HG02973 (cell line): ENCODE measurements around the gene HYCC2.
"Not testable (repeated sequence)": the region's sequence is repeated elsewhere in the genome, so short reads cannot be mapped to it uniquely, and the experiment has no call there.

Experiments used
- ATAC-seq: cut with Tn5 transposase; IDR thresholded peaks from one replicate; pipeline ENCODE4 v1.9.1; 2021; ENCODE audit warnings: moderate library complexity; ENCODE audit not compliant: unreplicated experiment

HYCC2 gene

DNA sequence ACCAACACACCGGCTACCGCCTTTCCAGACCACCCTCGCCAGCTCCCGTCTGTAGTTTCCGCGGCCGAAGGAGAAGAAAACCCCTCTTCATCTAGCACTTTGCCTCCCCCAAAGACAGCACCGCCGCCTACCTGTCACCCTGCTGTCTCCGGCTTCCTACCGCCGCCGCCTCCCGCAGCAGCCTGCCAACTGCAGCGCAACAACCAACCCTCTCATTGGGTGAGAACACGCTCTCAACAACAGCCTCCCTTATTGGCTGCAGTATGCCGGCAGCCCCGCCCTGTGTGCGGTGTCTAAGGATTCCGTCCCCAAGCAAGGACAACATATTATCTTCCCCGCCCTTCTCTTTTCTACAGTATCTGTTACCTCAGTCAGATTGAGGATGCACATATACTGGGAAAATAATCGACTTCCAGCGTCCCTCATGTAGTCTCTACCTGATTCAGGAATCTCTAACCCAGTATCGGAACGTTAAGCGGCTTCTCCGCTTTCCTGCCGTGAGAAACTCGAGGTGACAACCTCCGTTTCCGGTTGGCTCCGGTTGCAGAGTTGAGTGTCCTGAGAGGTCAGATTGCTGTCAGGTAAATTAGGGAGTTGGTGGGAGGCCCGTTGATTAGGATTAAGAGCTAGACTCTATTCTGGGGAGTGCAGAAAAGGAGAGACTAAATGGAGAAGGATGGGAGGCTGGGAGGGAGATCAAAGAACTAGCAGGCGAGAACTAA, at the start of gene HYCC2, which contains the start of gene NDUFB3:
TSS of gene HYCC2 (minus strand) at position 193 of the 722 bp plus-strand sequence. CDS start 47,662 bp downstream, outside the sequence.
TSS of gene NDUFB3 (plus strand) at position 523 of the 722 bp plus-strand sequence. CDS start 6,882 bp downstream, outside the sequence.
- peak; percentile 97 for ATAC-seq

GRCh38 chr2:201118961-201119854, 47.7 kb upstream of the HYCC2 start:
- ATAC-seq, result no peak

DNA sequence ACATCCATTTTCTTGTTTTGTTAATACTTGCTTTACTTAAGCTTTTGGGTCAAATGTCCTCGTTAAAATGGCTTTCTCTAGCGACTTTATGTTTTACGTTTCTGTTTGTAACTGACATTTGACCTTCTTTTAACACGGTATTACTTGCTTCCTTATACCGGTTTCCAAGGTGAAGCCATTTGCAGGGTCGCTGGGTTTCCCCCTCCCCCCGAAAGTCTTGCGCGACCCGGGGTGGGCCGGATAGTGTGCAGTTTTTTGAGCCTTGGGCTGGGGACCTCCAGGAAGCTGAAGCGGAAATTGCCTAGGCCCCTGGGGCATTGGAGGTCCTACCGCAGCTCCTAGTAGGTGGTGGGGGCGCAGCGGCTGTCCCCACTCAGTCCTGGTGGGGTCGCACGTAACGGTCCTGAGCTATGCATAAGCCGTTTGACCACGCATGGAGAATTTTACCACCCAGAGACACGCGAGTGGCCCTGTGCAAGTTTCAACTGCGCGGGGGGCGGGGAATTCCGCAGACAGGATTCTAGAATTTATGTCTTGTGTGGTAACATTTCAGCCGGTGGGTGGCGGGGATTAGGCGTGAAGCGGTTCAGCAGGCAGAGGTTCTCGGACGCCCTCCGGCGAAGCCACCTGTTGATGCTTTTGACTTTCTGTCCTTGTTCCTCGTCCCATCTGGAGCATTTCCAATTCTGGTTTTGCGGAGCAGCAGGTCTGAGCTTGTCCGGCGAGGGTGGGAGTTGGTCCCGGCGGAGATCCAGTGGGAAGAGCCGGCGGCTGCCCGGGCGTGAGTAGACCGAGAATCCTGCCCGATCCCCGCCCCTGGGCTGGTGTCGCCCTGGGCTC, 46.9 kb upstream of the HYCC2 start:
- peak; percentile 42 for ATAC-seq

DNA sequence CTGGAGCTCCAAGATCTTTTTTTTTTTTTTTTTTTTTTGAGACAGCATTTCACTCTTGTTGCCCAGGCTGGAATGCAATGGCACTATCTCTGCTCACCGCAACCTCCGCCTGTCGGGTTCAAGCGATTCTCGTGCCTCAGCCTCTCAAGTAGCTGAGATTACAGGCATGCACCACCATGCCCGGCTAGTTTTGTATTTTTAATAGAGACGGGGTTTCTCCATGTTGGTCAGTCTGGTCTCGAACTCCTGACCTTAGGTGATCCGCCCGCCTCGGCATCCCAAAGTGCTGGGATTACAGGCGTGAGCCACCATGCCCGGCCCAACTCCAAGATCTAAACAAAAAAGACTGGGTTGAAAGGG, 46.2 kb upstream of the HYCC2 start:
- ATAC-seq, result not testable (repeated sequence)

DNA sequence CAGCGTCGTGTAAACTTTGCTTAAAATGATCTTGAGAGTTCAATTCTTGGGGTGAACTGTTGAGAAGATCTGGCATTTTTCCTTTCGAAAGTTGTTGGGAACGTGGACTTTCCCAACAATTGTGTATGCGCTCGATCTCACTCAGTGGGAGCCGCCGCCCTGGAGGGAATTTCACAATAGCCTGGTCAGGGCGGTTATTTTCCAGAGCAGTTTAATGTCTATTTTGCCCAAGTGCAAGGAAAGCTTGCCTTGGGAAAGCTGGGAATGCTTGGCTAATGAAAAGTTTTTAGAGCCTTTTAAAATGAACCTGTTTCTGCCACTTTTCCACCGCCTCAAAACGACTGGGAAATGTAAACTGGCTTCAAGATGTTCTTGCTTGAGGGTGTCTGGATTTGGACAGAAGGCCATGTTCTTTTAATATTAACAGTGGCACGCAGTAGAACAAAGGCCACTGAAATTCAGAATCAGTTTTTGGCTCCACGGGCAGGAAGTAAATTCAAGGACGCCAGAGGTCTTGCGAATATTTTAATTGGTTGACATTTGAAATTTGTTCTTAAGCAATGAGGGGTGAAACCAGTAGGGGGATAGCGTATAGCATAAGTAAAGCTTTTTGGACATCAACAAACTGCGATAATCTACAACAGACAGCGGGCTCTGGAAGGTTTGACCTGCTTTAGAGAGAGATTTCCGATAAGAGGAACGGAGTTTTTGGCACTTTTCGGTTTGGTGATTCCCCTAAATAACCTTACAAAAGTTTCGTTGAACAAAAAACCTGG, 45.7 kb upstream of the HYCC2 start:
- peak; percentile 22 for ATAC-seq

DNA sequence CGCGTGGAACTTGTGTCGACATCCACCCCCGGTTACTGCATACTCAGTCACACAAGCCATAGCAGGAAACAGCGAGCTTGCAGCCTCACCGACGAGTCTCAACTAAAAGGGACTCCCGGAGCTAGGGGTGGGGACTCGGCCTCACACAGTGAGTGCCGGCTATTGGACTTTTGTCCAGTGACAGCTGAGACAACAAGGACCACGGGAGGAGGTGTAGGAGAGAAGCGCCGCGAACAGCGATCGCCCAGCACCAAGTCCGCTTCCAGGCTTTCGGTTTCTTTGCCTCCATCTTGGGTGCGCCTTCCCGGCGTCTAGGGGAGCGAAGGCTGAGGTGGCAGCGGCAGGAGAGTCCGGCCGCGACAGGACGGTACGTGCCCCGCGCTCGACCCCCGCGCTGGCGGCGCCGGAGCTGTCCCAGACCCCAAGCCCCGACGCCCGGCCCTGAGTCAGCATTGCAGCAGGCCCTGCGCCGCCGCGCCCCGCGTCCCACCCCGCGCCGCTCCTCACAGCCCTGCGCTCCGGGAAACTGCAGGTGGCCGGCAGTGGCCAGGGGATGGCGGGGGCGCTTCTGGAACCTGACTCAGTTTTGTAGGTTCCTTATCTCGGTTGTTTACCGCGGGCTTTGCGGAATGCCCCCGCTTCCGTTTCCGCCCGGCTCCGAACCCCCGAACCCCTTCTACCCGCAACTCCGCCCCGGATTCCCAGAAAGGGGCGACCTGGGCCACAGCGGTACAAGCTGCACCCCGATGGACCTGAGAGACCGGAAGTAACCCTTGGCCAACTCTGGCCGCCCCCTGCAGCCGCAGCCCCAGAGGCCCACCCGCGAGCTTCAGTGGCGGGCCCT, 44.9 kb upstream of the HYCC2 start, which contains the start of gene CFLAR:
TSS of gene CFLAR (plus strand) at position 50 of the 844 bp plus-strand sequence. CDS start 13,702 bp downstream, outside the sequence.
- ATAC-seq, result peak; percentile 31

DNA sequence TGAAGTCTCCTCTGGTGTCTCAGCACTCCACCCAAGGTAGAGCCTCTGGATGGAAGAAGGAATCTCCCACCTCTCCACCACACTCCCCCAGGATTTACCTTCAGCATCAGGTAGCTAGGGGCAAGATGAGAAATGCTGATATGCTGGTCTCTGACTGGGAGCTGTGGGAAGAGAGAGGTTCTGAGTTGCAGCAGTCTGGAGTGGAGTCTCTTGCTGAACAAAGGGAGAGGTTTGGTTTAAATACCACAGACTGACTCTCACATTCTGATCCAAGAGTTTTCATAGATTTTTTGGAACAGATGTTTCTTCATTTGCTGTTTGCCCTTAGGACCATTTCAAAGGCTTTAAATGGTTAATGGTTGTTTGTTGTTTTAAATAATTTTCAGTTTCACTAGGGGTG, 43.4 kb upstream of the HYCC2 start:
- no peak for ATAC-seq

GRCh38 chr2:201114350-201114749, 42.9 kb upstream of the HYCC2 start:
- ATAC-seq, result no peak

GRCh38 chr2:201111096-201111495, 39.6 kb upstream of the HYCC2 start:
- no peak for ATAC-seq

DNA sequence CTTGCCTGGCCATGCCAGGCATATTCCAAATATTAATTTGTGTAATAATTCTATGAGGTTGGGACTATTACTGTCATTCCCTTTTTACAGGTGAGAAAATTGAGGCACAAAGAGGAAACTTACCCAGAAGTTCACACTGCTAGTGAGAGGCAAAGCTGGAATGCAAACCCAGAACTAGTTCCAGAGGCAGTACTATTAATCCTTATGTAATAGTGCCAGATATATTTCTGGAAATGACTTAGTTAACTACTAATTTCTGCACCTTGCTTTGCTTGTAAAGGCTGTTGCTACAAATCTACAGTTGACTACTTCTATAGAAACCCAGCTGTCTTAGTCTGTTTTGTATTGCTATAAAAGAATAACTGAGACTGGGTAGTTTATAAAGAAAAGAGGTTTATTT, 39.1 kb upstream of the HYCC2 start:
- no peak for ATAC-seq

DNA sequence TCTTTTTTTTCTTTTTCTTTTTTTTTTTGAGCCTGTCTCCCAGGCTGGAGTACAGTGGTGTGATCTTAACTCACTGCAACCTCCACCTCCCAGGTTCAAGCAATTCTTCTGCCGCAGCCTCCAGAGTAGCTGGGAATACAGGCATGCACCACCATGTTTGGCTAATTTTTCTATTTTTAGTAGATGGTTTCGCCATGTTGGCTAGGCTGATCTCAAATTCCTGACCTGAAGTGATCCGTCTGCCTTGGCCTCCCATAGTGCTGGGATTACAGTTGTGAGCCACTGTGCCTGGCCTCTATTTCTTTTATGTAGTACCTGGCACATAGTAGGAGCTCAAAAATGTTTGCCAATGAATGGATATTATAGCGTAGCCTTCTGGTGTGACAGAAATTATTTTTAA, 37.7 kb upstream of the HYCC2 start:
- no peak for ATAC-seq

GRCh38 chr2:201108341-201108740, 36.9 kb upstream of the HYCC2 start:
- ATAC-seq, result no peak

- no peak for ATAC-seq
Observed at GRCh38 chr2:201107624-201108023, 36.2 kb upstream of the HYCC2 start.

DNA sequence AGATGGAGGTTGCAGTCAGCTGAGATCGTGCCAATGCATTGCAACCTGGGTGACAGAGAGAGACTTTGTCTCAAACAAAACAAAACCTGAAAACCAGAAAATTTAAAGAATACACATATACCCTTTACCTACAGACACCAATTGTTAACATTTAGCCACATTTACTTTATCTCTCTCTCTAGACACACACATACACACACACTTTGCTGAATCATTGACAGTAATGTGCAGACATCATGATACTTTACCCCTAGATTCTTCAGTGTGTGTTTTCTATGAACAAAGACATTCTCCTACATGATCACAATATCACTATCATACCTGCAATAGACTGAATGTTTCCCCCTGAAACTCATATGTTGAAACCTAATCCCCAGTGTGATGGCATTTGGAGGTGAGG, 34.3 kb upstream of the HYCC2 start:
- ATAC-seq, result no peak

- no peak for ATAC-seq
Observed at GRCh38 chr2:201100497-201100896, 29.0 kb upstream of the HYCC2 start.

GRCh38 chr2:201093573-201093972, 22.1 kb upstream of the HYCC2 start:
- no peak for ATAC-seq

GRCh38 chr2:201090574-201090973, 19.1 kb upstream of the HYCC2 start:
- no peak for ATAC-seq

DNA sequence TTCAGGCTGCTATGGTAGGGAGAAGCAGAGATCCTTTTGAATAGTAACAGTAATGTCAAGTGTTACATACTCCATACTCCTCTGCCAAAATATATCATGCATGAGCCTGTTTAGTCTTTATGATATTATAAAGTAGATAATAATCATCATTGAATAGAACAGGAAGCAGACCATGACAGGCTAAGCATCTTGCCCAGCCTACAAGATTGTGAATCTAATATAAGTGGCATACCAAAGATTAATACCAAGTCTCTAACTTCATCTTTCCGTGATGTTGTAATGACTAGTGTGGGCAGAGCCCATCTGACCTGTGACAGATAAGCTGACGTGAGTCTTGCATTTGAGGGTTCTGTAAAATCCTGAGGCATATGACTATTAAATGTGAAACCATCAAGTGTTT, 13.4 kb upstream of the HYCC2 start:
- ATAC-seq, result no peak

GRCh38 chr2:201074996-201075395, 3.5 kb upstream of the HYCC2 start:
- ATAC-seq, result no peak
